NCI-H524 (cell line): Measurements from ENCODE around the gene XRCC2.
"Not testable (repeated sequence)": the region's sequence is repeated elsewhere in the genome, so short reads cannot be mapped to it uniquely, and the experiment has no call there.

Experiments used
- DNase-seq, 2 experiments: peaks; one replicate each; lab custom pipeline; 2025; lab: John Stamatoyannopoulos, UW

Gene XRCC2

DNA sequence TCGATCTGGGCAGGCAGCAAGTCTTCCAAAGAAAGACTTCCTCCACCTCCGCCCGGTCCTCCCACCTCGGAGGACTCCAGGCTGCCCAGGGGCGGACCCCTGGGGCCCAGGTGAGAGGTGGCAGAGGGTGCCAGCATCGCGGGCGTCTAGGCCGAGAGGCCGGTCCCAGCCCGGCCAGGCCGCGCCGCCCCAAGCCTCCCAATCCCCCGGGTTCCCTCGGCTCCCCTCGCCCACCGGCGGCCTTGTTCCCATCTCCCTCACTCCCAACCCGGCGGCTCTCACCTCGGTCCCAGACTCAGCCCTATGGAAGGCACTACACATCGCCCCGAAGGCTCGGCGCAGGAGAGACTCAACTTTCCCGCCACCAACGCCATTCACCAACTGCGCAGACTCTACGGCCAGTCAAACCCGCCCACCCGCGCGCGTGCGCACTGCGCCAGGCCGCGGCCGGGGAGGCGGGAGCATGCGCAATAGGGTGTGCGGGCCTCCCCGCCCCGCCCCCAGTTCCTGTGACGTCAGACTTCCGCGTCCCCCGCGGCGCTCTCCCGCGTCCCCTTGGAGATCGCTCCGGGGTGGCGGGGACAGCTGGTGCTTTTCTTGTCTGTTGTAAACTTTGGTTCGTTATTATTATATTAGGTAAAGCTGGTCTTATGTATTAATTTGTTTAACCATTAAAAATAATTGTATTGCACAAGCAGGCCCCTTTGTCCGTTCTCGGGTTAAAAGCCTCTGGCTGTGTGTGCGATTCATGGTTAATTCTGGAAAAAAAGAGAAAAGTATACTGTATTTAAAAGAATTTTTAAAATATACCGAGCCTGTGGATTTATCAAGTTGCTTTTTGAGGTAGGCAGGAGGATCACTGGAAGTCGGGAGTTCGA, at the start of gene XRCC2:
XRCC2 (minus strand) TSS at position 383 of the 878 bp plus-strand sequence; CDS start at position 321, 62 bp downstream.
- peak; percentile 80 to 89 for DNase-seq

GRCh38 chr7:152723364-152723763, 47.4 kb upstream of the XRCC2 start:
- DNase-seq = no peak

DNA sequence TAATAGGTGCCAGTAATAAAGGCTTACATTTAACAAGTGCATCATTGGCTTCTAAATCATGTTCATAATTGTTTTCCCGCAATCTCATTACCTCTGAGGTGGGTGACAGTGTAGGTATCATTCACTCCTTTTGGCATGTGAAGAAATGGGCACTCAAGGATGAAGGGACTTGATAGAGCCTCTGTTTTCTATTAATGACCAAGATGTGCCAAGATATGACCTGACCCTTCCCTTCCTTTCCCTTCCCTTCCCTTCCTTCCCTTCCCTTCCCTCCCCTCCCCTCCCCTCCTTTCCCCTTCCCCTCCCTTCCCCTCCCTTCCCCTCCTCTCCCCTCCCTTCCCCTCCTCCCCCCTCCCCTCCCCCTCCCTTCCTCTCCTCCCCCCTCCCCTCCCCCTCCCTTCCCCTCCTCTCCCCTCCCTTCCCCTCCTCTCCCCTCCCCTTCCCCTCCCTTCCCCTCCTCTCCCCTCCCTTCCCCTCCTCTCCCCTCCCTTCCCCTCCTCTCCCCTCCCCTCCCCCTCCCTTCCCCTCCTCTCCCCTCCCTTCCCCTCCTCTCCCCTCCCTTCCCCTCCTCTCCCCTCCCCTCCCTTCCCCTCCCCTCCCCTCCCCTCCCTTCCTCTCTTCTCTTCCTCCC, 36.6 kb upstream of the XRCC2 start:
- not testable (repeated sequence) for DNase-seq

- DNase-seq = no peak
Measured at GRCh38 chr7:152711444-152711944, 35.6 kb upstream of the XRCC2 start.

DNA sequence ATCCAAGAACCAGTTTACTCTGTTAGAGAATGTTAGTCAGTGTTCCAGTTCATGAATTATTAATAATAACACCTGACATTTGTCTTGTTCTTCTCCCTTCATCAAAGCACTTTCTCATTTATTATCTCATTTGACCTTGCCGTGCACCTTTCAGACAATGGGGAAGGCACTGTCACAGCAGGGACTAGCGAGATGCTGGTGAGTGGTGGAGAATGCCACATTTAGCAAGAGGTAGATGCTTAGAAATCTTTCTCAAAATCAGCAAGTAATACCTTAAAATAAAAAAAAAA, 34.2 kb upstream of the XRCC2 start:
- no peak for DNase-seq

DNA sequence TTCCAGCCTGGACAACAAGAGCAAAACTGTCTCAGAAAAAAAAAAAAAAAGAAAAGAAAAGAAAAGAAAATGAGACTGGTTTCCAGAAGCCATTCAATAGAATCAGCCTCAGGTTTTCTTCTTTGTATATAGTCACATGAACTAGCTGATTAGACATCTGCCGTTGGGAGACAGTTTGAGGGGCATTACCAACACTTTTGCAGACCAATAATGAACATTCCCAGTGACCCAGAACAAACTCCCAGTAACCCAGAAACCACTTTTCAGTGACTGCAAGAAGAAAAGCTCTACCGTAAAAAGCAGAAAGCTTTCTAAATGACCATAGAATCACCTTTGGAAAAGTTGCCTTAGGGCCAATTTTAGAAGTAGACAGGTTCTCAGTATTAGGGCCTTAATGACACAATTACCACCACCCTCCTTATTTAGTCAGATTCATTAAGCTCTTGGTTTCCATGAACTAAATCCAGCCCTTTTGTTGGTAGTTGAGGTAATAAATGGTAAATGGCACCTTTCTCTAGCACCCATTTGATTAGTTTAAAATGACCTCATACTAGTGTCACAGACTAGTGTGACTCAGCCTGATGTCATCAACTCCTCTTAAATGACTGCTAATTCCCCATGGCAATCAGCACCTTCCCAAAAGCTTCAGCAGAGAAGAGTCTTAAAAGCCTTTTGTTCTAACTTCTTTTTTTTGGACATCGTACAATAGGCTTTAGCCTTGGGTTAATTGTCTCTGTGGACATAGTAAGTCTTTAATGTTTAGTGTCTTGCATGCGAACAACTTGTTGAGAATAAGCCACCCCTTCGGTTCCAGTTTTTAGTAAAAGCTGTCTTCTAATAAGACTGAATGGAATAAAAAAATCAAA, 33.6 kb upstream of the XRCC2 start:
- no peak for DNase-seq

- DNase-seq = no peak
Measured at GRCh38 chr7:152704796-152705384, 28.9 kb upstream of the XRCC2 start.

DNA sequence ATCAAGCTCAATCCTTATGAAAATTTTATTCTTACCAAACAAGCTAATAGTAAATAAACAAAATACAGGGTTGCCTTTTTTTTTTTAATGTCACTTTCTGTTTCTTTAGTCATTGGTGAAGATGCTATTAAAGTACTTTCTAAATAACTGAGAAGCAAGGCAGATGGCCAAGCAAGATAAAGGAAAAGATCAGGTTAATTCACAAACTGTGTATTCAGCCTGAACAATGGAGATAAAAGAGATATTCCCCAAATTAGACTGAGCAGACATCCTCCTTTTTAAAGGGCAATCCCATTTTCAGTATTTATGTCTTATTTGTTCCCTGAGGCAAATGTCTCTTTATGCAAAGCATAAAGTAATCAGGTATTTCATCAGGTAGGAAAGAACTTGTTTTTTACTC, 23.1 kb upstream of the XRCC2 start:
- DNase-seq = no peak

GRCh38 chr7:152697268-152697974, 21.5 kb upstream of the XRCC2 start:
- DNase-seq = not testable (repeated sequence)

DNA sequence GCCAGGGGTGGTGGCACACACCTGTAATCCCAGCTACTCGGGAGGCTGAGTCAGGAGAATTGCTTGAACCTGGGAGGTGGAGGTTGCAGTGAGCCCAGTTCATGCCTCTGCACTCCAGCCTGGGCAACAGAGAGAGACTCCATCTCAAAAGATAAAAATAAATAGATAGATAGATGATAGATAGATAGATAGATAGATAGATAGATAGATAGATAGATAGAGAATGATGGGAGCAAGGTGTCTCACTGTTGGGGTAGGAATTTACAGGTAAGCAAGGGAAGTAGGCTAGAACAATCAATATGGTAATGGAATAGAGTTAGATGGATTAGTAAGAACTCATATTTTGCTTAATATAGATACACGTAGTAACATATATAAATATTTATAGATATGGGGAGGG, 16.3 kb upstream of the XRCC2 start:
- DNase-seq = not testable (repeated sequence)

DNA sequence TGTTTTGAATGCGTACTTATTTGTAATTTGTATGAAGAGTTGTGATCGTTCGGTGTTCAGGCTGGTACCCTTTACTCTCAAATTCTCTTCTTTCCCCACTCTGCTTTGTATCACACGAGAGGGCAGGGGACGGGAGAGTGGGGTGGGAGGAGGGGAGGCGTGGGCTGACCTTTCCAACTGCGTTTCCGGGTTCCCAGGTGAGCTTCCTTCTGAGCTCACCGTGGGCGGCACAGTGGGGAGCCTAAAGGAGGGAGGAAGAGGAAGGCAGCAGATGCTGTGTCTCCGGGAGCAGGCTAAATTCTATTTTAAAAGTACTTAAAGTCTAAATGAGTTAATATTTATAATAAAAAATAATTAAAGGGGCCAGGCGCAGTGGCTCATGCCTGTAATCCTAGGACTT, 7.4 kb upstream of the XRCC2 start:
- DNase-seq = no peak

DNA sequence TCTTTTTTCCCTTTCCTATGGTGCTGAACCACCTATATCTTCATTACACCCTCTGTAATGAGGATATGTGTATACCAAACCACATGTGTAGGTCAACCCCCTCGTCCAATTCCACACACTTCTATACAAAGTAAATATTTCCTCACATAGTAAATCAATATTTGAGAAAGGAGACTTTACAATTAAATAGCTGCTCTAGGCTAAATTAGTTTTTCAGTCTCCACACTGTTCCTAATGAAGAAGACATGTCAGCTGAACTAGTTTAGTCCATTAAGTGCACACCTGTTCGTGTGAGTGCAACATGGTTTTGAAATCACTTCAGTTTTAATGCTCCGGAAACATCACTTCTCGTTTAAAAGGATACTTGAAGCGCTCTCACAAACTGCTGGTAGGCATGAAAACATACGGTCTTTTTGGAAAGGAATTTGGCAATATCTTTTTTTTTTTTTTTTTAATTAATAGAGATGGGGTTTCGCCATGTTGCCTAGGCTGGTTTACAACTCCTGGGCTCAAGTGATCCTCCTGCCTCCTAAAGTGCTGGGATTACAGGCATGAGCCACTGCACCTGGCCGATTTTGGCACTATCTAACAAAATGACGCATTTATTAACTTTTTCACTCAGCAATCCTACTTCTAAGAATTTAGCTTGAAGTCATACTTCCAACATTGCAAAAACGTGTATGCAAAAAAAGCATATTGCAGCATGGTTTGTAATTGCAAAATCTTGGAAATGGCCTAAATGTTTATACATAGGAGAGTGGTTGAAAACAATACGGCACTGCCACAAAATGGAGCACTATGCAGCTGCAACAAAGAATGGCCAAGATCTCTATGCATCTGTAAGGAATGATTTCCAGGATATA, 2.1 kb upstream of the XRCC2 start:
- peak; percentile 59 to 77 for DNase-seq

DNA sequence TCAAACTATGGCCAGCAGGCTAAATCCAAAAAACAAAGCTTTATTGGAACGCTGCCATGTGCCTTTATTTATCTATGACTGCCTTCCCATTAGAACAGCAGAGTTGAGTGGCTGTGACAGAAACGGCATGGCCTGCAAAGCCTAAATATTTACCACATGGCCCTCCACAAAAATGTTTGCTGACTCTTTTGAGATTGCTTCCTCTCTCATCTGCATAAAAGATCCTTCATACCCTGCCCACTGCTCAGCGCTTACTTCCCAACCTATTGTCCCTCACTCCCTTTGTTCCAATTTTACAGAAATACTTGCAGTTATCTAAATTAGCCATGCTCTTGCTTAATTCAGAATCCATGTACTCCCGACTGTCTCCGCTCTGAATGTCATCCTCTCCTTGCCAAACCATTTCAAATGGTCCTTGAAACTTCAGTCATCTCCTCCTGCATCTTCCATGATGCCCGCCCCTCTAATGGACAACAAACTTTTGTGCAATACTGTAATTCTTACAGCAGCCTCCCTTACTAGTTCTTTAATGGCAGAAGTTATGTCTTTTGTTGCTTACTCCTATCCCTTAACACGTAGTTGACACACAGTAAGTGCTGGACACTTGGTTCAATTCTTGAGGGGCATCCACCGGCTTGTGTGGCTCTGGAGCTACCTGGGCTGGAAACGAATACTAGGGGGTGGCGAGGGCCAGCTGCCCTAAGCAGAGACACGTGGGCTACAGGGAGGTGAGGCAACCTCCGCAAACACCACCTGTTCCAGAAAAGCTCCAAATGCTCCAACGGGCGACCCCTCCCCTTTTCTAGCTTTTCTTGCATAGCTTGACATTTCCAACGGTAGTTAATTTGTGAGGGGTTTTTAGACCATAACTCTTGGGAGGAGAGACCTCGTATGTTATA, 832 bp downstream of the XRCC2 start:
- peak; percentile 20 to 41 for DNase-seq

- DNase-seq = no peak
Measured at GRCh38 chr7:152673897-152674296, 2.0 kb downstream of the XRCC2 start.

GRCh38 chr7:152672626-152673025, 3.3 kb downstream of the XRCC2 start:
- DNase-seq = no peak

GRCh38 chr7:152669758-152670157, 6.2 kb downstream of the XRCC2 start:
- no peak for DNase-seq

- DNase-seq = no peak
Measured at GRCh38 chr7:152668975-152669374, 7.0 kb downstream of the XRCC2 start.

DNA sequence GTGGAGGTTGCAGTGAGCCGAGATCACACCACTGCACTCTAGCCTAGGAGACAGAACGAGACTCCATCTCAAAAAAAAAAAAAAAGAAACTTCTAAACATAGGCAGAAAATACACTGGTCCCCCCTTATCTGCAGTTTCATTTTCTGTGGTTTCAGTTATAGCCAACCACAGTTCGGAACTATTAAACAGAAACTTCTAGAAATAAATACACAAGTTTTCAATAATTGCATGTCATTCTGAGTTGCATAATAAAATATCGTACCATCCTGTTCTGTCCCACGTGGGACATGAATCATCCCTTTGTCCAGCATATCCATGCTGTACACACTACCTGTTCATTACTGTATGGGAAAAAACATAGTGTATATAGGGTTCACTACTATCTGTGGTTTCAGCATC, 8.0 kb downstream of the XRCC2 start:
- no peak for DNase-seq

- no peak for DNase-seq
Measured at GRCh38 chr7:152666078-152666477, 9.9 kb downstream of the XRCC2 start.
